GM13976 (cell line): ENCODE data around the gene OSTC.
"Not testable (repeated sequence)": the region's sequence is repeated elsewhere in the genome, so short reads cannot be mapped to it uniquely, and the experiment has no call there.

Source experiments
- DNase-seq: peaks from one replicate; pipeline ENCODE4 v3.0.0; 2012; ENCODE audit warnings: low spot score
- CTCF ChIP-seq: IDR thresholded peaks from 2 replicates; pipeline ENCODE4 v1.5.1; 2012; ENCODE audit warnings: borderline replicate concordance, mild to moderate bottlenecking; ENCODE audit not compliant: insufficient read depth; ENCODE audit errors: extremely low read depth, missing control alignments, control extremely low read depth
- in situ Hi-C: fragments of 300-500 bp; cut with MboI; formaldehyde crosslinking; loops from one replicate; pipeline ENCODE4 v1.12.0; 2022; ENCODE audit warnings: low sequenced_read_pairs, mixed read lengths, inconsistent platforms; ENCODE audit not compliant: unreplicated experiment

Gene OSTC

GRCh38 chr4:108706289-108706688 is 55.9 kb downstream of the OSTC start:
- TF ChIP-seq CTCF, result no peak
- in situ Hi-C loops, result no loop called here
- DNase-seq, result no peak

- in situ Hi-C loops, result no loop called here
- no peak for TF ChIP-seq CTCF
- no peak for DNase-seq
Observed at GRCh38 chr4:108709234-108709633, 58.8 kb downstream of the OSTC start.

- DNase-seq, result no peak
- in situ Hi-C loops, result no loop called here
- TF ChIP-seq CTCF, result no peak
Observed at GRCh38 chr4:108709722-108710121, 59.3 kb downstream of the OSTC start.

- DNase-seq, in situ Hi-C loops: not testable (repeated sequence)
Observed at GRCh38 chr4:108710578-108710977, 60.2 kb downstream of the OSTC start.

GRCh38 chr4:108714880-108715279 is 64.5 kb downstream of the OSTC start:
- DNase-seq, result no peak
- TF ChIP-seq CTCF, result no peak
- in situ Hi-C loops, result no loop called here

GRCh38 chr4:108716340-108716739 is 65.9 kb downstream of the OSTC start:
- no peak for TF ChIP-seq CTCF
- in situ Hi-C loops, result no loop called here
- no peak for DNase-seq

GRCh38 chr4:108717386-108717785 is 67.0 kb downstream of the OSTC start:
- DNase-seq, result no peak
- in situ Hi-C loops, result no loop called here
- no peak for TF ChIP-seq CTCF
